ENCODE measurements around the gene DPF3.

The DPF3 gene

GRCh38 chr14:72651714-72652113 is 242.2 kb downstream of the DPF3 start:
- Histone ChIP-seq H2BK5ac (ENCODE audit: low read depth, low read length, poor library complexity) (no peak overlapping the region), H4K12ac (ENCODE audit: low read depth, low read length) (no peak overlapping the region), H3K23ac (ENCODE audit: low read length) (no peak overlapping the region), H3K4ac (ENCODE audit: low read depth, low read length) (no peak overlapping the region), H3K14ac (ENCODE audit: low read length) (no peak overlapping the region), H3K9ac (ENCODE audit: low read length) (no peak overlapping the region), H3K79me1 (ENCODE audit: low read length) (no peaks in the 10 kb centered on the region), H3K4me2 (ENCODE audit: low read length) (no peak overlapping the region), H2BK120ac (ENCODE audit: insufficient read depth, low read length, poor library complexity) (no peak overlapping the region), H2AK5ac (ENCODE audit: low read length) (no peak overlapping the region), H3K27ac (ENCODE audit: low read depth, low read length) (no peak overlapping the region), H2BK12ac (ENCODE audit: low read length) (no peak overlapping the region), H3K27me3 (ENCODE audit: insufficient read depth, low read length) (no peaks in the 10 kb centered on the region), H3K36me3 (ENCODE audit: control insufficient read depth in 1 of 2, insufficient read depth in 2 of 2, low read length in 2 of 2) (no peaks in the 10 kb centered on the region), H3K4me3 (ENCODE audit: low read depth, low read length) (no peak overlapping the region), H3K79me2 (ENCODE audit: control insufficient read depth, insufficient read depth, low read length, poor library complexity) (no peaks in the 10 kb centered on the region), H4K8ac (ENCODE audit: low read depth, low read length) (no peak overlapping the region), H3K18ac (ENCODE audit: low read length) (no peak overlapping the region), H2AFZ (ENCODE audit: insufficient read depth, low read length, poor library complexity) (no peak overlapping the region), H3K4me1 (ENCODE audit: control insufficient read depth in 1 of 2, insufficient read depth in 2 of 2, low read length in 2 of 2) (peaks cover 9 to 20% of the 10 kb centered on the region in 2 experiments), H3K9me3 (ENCODE audit: insufficient read depth, low read depth, low read length) (no peaks in the 10 kb centered on the region), H4K91ac (ENCODE audit: low read depth, low read length) (no peak overlapping the region)
- WGBS (ENCODE audit: extremely low coverage, insufficient coverage, insufficient read length), result no CpG with 5 or more reads among the region's 5 CpGs
- no peak for DNase-seq

- Histone ChIP-seq H3K23ac (ENCODE audit: low read length) (no peak overlapping the region), H2AFZ (ENCODE audit: insufficient read depth, low read length, poor library complexity) (no peak overlapping the region), H3K4ac (ENCODE audit: low read depth, low read length) (no peak overlapping the region), H3K9me3 (ENCODE audit: insufficient read depth, low read depth, low read length) (no peaks in the 10 kb centered on the region), H3K79me2 (ENCODE audit: control insufficient read depth, insufficient read depth, low read length, poor library complexity) (no peaks in the 10 kb centered on the region), H3K36me3 (ENCODE audit: control insufficient read depth in 1 of 2, insufficient read depth in 2 of 2, low read length in 2 of 2) (no peaks in the 10 kb centered on the region), H3K18ac (ENCODE audit: low read length) (no peak overlapping the region), H4K12ac (ENCODE audit: low read depth, low read length) (no peak overlapping the region), H3K27ac (ENCODE audit: low read depth, low read length) (no peak overlapping the region), H3K4me1 (ENCODE audit: control insufficient read depth in 1 of 2, insufficient read depth in 2 of 2, low read length in 2 of 2) (peaks cover 14 to 27% of the 10 kb centered on the region in 2 experiments), H3K27me3 (ENCODE audit: insufficient read depth, low read length) (no peaks in the 10 kb centered on the region), H3K14ac (ENCODE audit: low read length) (no peak overlapping the region), H3K4me3 (ENCODE audit: low read depth, low read length) (no peak overlapping the region), H3K9ac (ENCODE audit: low read length) (no peak overlapping the region), H2BK120ac (ENCODE audit: insufficient read depth, low read length, poor library complexity) (no peak overlapping the region), H3K79me1 (ENCODE audit: low read length) (peaks cover 2% of the 10 kb centered on the region), H2BK5ac (ENCODE audit: low read depth, low read length, poor library complexity) (no peak overlapping the region), H4K91ac (ENCODE audit: low read depth, low read length) (no peak overlapping the region), H3K4me2 (ENCODE audit: low read length) (no peak overlapping the region), H2BK12ac (ENCODE audit: low read length) (no peak overlapping the region), H4K8ac (ENCODE audit: low read depth, low read length) (no peak overlapping the region), H2AK5ac (ENCODE audit: low read length) (no peak overlapping the region)
- no peak for DNase-seq
- no CpG with 5 or more reads among the region's 6 CpGs for WGBS (ENCODE audit: extremely low coverage, insufficient coverage, insufficient read length)
These were observed 242.8 kb downstream of the DPF3 start for GRCh38 chr14:72651081-72651480.

DNA sequence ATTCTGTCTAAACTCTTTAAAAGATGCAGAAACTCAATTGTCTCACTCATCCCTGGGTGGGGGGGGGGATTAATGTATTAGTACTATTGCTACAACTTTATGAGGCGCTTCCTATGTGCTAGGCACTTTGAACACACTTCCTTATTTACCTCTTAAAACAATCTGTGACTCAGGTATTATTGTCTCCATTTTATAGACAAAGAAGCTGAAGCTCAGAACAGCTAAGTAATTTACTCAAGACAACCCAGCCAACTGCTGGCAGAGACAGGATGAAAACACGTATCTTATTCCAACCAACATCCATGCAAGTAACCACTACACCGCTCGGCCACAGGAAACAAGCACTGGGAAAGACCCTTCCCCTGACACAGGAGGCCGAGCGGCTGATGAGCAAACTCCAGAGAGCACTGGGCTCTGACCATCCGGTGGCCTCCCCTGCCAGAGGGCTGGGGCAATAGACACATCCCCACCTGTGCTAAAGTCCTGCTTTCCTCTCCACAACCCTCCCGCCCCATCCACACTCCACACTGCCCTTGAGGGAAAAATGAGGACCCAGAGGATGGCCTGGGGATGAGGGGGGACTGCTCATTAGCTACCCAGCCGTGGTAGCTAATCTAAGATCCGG is 244.2 kb downstream of the DPF3 start:
- Histone ChIP-seq H3K14ac (ENCODE audit: low read length) (no peak overlapping the region), H3K18ac (ENCODE audit: low read length) (no peak overlapping the region), H3K4me3 (ENCODE audit: low read depth, low read length) (no peak overlapping the region), H3K36me3 (ENCODE audit: control insufficient read depth in 1 of 2, insufficient read depth in 2 of 2, low read length in 2 of 2) (no peaks in the 10 kb centered on the region), H3K4ac (ENCODE audit: low read depth, low read length) (no peak overlapping the region), H2AK5ac (ENCODE audit: low read length) (peak overlapping the region; percentile 35), H2BK120ac (ENCODE audit: insufficient read depth, low read length, poor library complexity) (no peak overlapping the region), H2BK5ac (ENCODE audit: low read depth, low read length, poor library complexity) (no peak overlapping the region), H4K8ac (ENCODE audit: low read depth, low read length) (no peak overlapping the region), H3K23ac (ENCODE audit: low read length) (no peak overlapping the region), H2AFZ (ENCODE audit: insufficient read depth, low read length, poor library complexity) (no peak overlapping the region), H3K79me2 (ENCODE audit: control insufficient read depth, insufficient read depth, low read length, poor library complexity) (no peaks in the 10 kb centered on the region), H3K9ac (ENCODE audit: low read length) (no peak overlapping the region), H4K91ac (ENCODE audit: low read depth, low read length) (peak overlapping the region; percentile 19), H3K27ac (ENCODE audit: low read depth, low read length) (no peak overlapping the region), H3K27me3 (ENCODE audit: insufficient read depth, low read length) (no peaks in the 10 kb centered on the region), H2BK12ac (ENCODE audit: low read length) (peak overlapping the region; percentile 26), H3K9me3 (ENCODE audit: insufficient read depth, low read depth, low read length) (no peaks in the 10 kb centered on the region), H4K12ac (ENCODE audit: low read depth, low read length) (no peak overlapping the region), H3K79me1 (ENCODE audit: low read length) (peaks cover 2% of the 10 kb centered on the region), H3K4me2 (ENCODE audit: low read length) (no peak overlapping the region), H3K4me1 (ENCODE audit: control insufficient read depth in 1 of 2, insufficient read depth in 2 of 2, low read length in 2 of 2) (peaks cover 16 to 29% of the 10 kb centered on the region in 2 experiments)
- no peak for DNase-seq
- no CpG with 5 or more reads among the region's 10 CpGs for WGBS (ENCODE audit: extremely low coverage, insufficient coverage, insufficient read length)

DNA sequence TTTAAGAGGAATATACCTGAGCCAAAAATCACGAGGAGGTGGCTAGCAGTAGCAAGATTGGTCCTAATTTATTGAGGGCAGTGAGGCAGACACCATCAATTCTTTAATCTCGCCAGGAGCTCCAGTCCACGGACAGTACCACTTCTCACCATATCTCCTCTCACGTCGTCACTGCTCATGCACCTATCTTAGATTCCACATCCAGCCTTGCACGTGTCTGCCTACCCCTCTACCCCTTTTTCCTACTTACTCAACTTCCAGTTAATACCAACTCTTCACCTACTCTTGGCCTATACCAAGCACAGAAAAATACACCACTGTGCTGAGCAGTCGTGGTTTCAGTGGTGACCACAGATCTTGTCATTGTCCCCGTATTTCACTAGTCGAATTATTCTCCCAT is 246.1 kb downstream of the DPF3 start:
- H3K23ac ChIP-seq (ENCODE audit: low read length), result no peak overlapping the region
- H3K36me3 ChIP-seq (ENCODE audit: control insufficient read depth in 1 of 2, insufficient read depth in 2 of 2, low read length in 2 of 2), result no peaks in the 10 kb centered on the region
- no peak overlapping the region for H3K14ac ChIP-seq (ENCODE audit: low read length)
- H2BK5ac ChIP-seq (ENCODE audit: low read depth, low read length, poor library complexity), result no peak overlapping the region
- H3K4me1 ChIP-seq (ENCODE audit: control insufficient read depth in 1 of 2, insufficient read depth in 2 of 2, low read length in 2 of 2), result peaks cover 27 to 40% of the 10 kb centered on the region in 2 experiments
- WGBS (ENCODE audit: extremely low coverage, insufficient coverage, insufficient read length), result 100% methylated on average over 1 of the region's 9 CpGs
- no peaks in the 10 kb centered on the region for H3K27me3 ChIP-seq (ENCODE audit: insufficient read depth, low read length)
- no peak overlapping the region for H2AK5ac ChIP-seq (ENCODE audit: low read length)
- no peak overlapping the region for H4K91ac ChIP-seq (ENCODE audit: low read depth, low read length)
- no peak overlapping the region for H3K4ac ChIP-seq (ENCODE audit: low read depth, low read length)
- no peak overlapping the region for H4K12ac ChIP-seq (ENCODE audit: low read depth, low read length)
- peaks cover 13% of the 10 kb centered on the region for H3K79me1 ChIP-seq (ENCODE audit: low read length)
- no peak overlapping the region for H3K4me3 ChIP-seq (ENCODE audit: low read depth, low read length)
- H3K4me2 ChIP-seq (ENCODE audit: low read length), result no peak overlapping the region
- H3K9me3 ChIP-seq (ENCODE audit: insufficient read depth, low read depth, low read length), result no peaks in the 10 kb centered on the region
- H2BK120ac ChIP-seq (ENCODE audit: insufficient read depth, low read length, poor library complexity), result no peak overlapping the region
- H3K27ac ChIP-seq (ENCODE audit: low read depth, low read length), result no peak overlapping the region
- no peak overlapping the region for H2BK12ac ChIP-seq (ENCODE audit: low read length)
- no peak overlapping the region for H3K9ac ChIP-seq (ENCODE audit: low read length)
- no peaks in the 10 kb centered on the region for H3K79me2 ChIP-seq (ENCODE audit: control insufficient read depth, insufficient read depth, low read length, poor library complexity)
- H2AFZ ChIP-seq (ENCODE audit: insufficient read depth, low read length, poor library complexity), result no peak overlapping the region
- no peak for DNase-seq
- no peak overlapping the region for H4K8ac ChIP-seq (ENCODE audit: low read depth, low read length)
- H3K18ac ChIP-seq (ENCODE audit: low read length), result no peak overlapping the region

All from trophoblast cell (in vitro differentiated cells and primary cell).